ENCODE data around the gene HECTD1.

Gene HECTD1

DNA sequence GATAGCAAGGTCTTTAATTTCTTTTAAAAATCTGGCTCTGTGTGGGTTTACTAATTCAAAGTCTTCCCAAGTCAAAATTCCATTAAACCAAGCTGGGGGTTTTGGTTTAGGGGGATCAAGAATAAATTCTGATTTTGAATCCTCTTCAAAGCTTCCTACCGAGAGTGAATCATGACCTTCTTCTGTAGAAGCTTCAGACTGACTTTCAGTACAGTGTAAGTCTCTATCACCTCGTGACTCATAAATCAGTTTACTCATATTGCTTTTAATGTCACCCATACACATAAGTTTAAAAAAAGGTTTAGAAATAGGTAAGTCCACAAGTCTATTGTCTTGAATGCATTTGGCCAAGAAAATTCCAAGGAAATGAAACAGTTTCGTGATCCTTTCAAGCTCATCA lies 100.8 kb downstream of the HECTD1 start:
- H3K9me3 ChIP-seq (ENCODE audit: control insufficient read depth, insufficient read depth, low read depth, low read length), result no peaks in the 10 kb centered on the region
- no peak for TF ChIP-seq ZFP69B (tag by site-specific recombination; IDR thresholded peaks at IDR 0.05)
- TF ChIP-seq ZNF707 (tag by site-specific recombination; IDR thresholded peaks at IDR 0.05), result no peak
- no peak for TF ChIP-seq KLF16 (tag by site-specific recombination; IDR thresholded peaks at IDR 0.05)
- no peak for TF ChIP-seq ZNF214 (tag by site-specific recombination; IDR thresholded peaks at IDR 0.05; ENCODE audit: borderline replicate concordance)
- no peak for TF ChIP-seq MZF1 (tag by site-specific recombination; IDR thresholded peaks at IDR 0.05; ENCODE audit: borderline replicate concordance)
- TF ChIP-seq, protein P1, sequence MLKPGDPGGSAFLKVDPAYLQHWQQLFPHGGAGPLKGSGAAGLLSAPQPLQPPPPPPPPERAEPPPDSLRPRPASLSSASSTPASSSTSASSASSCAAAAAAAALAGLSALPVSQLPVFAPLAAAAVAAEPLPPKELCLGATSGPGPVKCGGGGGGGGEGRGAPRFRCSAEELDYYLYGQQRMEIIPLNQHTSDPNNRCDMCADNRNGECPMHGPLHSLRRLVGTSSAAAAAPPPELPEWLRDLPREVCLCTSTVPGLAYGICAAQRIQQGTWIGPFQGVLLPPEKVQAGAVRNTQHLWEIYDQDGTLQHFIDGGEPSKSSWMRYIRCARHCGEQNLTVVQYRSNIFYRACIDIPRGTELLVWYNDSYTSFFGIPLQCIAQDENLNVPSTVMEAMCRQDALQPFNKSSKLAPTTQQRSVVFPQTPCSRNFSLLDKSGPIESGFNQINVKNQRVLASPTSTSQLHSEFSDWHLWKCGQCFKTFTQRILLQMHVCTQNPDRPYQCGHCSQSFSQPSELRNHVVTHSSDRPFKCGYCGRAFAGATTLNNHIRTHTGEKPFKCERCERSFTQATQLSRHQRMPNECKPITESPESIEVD (tag by site-specific recombination; IDR thresholded peaks at IDR 0.05), result no peak
- TF ChIP-seq, protein P2, sequence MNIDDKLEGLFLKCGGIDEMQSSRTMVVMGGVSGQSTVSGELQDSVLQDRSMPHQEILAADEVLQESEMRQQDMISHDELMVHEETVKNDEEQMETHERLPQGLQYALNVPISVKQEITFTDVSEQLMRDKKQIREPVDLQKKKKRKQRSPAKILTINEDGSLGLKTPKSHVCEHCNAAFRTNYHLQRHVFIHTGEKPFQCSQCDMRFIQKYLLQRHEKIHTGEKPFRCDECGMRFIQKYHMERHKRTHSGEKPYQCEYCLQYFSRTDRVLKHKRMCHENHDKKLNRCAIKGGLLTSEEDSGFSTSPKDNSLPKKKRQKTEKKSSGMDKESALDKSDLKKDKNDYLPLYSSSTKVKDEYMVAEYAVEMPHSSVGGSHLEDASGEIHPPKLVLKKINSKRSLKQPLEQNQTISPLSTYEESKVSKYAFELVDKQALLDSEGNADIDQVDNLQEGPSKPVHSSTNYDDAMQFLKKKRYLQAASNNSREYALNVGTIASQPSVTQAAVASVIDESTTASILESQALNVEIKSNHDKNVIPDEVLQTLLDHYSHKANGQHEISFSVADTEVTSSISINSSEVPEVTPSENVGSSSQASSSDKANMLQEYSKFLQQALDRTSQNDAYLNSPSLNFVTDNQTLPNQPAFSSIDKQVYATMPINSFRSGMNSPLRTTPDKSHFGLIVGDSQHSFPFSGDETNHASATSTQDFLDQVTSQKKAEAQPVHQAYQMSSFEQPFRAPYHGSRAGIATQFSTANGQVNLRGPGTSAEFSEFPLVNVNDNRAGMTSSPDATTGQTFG (tag by site-specific recombination; IDR thresholded peaks at IDR 0.05; ENCODE audit: borderline replicate concordance), result no peak
- TF ChIP-seq ZBTB8A (tag by site-specific recombination; IDR thresholded peaks at IDR 0.05), result no peak
- TF ChIP-seq, protein P3, sequence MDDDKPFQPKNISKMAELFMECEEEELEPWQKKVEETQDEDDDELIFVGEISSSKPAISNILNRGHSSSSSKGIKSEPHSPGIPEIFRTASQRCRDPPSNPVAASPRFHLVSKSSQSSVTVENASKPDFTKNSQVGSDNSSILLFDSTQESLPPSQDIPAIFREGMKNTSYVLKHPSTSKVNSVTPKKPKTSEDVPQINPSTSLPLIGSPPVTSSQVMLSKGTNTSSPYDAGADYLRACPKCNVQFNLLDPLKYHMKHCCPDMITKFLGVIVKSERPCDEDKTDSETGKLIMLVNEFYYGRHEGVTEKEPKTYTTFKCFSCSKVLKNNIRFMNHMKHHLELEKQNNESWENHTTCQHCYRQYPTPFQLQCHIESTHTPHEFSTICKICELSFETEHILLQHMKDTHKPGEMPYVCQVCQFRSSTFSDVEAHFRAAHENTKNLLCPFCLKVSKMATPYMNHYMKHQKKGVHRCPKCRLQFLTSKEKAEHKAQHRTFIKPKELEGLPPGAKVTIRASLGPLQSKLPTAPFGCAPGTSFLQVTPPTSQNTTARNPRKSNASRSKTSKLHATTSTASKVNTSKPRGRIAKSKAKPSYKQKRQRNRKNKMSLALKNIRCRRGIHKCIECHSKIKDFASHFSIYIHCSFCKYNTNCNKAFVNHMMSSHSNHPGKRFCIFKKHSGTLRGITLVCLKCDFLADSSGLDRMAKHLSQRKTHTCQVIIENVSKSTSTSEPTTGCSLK (tag by site-specific recombination; IDR thresholded peaks at IDR 0.05), result no peak
- TF ChIP-seq RBAK (tag by site-specific recombination; IDR thresholded peaks at IDR 0.05), result no peak
- TF ChIP-seq ZNF311 (tag by site-specific recombination; IDR thresholded peaks at IDR 0.05; ENCODE audit: borderline replicate concordance), result no peak
- no peak for TF ChIP-seq GLIS1 (tag by site-specific recombination; IDR thresholded peaks at IDR 0.05)
- POLR2A ChIA-PET, result no interaction called here
- peaks cover 92 to 95% of the 10 kb centered on the region in 2 experiments for H3K36me3 ChIP-seq (ENCODE audit: control insufficient read depth in 2 of 2, insufficient read depth in 1 of 2, low read length in 2 of 2)
- no peaks in the 10 kb centered on the region for H3K4me1 ChIP-seq (ENCODE audit: control insufficient read depth, insufficient read depth, low read length)
- no peak overlapping the region for H3K27ac ChIP-seq (ENCODE audit: extremely low read depth, low read depth, low read length)
- H3K4me3 ChIP-seq (ENCODE audit: low read depth, low read length), result no peak overlapping the region
- CTCF ChIA-PET, result interaction anchor here (0.6 kb wide), 1 partner anchor 48 kb away, joined by 3 read pairs; no protein-coding TSS in a partner anchor

DNA sequence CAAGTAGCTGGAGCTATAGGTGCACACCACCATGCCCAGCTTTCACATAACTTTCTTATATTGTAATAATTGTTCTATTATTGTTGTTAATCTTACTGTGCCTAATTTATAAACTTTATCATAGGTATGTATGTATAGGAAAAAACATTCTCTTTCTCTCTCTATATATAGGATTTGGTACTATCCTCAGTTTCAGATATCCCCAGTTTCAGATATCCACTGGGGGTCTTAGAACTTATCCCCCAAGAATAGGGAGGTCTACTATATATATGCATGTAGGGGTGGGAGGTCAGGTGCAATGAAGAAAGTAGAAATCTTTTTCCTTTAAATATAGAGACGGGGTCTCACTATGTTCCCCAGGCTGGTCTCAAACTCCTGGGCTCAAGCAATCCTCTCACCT lies 110.5 kb downstream of the HECTD1 start:
- peaks cover 32 to 52% of the 10 kb centered on the region in 2 experiments for H3K36me3 ChIP-seq (ENCODE audit: control insufficient read depth in 2 of 2, insufficient read depth in 1 of 2, low read length in 2 of 2)
- no peaks in the 10 kb centered on the region for H3K9me3 ChIP-seq (ENCODE audit: control insufficient read depth, insufficient read depth, low read depth, low read length)
- ChIA-PET POLR2A (no interaction called here), CTCF (no interaction called here)
- no peak for TF ChIP-seq ZNF23 (tag by site-specific recombination; IDR thresholded peaks at IDR 0.05; ENCODE audit: borderline replicate concordance)
- no peak for TF ChIP-seq SCRT1 (tag by site-specific recombination; IDR thresholded peaks at IDR 0.05; ENCODE audit: borderline replicate concordance)
- TF ChIP-seq ZNF549 (tag by site-specific recombination; IDR thresholded peaks at IDR 0.05), result no peak
- TF ChIP-seq ZNF830 (tag by site-specific recombination; IDR thresholded peaks at IDR 0.05; ENCODE audit: low read depth), result no peak
- TF ChIP-seq KLF8 (tag by site-specific recombination; IDR thresholded peaks at IDR 0.05), result no peak
- TF ChIP-seq OVOL3 (tag by site-specific recombination; IDR thresholded peaks at IDR 0.05), result no peak
- TF ChIP-seq ZFP37 (tag by site-specific recombination; IDR thresholded peaks at IDR 0.05), result no peak
- no peak for TF ChIP-seq ZNF302 (tag by site-specific recombination; IDR thresholded peaks at IDR 0.05; ENCODE audit: low read depth)
- no peak for TF ChIP-seq ZNF140 (tag by site-specific recombination; IDR thresholded peaks at IDR 0.05)
- TF ChIP-seq ZNF747 (tag by site-specific recombination; IDR thresholded peaks at IDR 0.05), result no peak
- TF ChIP-seq, protein P4, sequence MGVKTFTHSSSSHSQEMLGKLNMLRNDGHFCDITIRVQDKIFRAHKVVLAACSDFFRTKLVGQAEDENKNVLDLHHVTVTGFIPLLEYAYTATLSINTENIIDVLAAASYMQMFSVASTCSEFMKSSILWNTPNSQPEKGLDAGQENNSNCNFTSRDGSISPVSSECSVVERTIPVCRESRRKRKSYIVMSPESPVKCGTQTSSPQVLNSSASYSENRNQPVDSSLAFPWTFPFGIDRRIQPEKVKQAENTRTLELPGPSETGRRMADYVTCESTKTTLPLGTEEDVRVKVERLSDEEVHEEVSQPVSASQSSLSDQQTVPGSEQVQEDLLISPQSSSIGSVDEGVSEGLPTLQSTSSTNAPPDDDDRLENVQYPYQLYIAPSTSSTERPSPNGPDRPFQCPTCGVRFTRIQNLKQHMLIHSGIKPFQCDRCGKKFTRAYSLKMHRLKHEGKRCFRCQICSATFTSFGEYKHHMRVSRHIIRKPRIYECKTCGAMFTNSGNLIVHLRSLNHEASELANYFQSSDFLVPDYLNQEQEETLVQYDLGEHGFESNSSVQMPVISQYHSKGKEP (tag by site-specific recombination; IDR thresholded peaks at IDR 0.05), result no peak
- TF ChIP-seq, protein P5, sequence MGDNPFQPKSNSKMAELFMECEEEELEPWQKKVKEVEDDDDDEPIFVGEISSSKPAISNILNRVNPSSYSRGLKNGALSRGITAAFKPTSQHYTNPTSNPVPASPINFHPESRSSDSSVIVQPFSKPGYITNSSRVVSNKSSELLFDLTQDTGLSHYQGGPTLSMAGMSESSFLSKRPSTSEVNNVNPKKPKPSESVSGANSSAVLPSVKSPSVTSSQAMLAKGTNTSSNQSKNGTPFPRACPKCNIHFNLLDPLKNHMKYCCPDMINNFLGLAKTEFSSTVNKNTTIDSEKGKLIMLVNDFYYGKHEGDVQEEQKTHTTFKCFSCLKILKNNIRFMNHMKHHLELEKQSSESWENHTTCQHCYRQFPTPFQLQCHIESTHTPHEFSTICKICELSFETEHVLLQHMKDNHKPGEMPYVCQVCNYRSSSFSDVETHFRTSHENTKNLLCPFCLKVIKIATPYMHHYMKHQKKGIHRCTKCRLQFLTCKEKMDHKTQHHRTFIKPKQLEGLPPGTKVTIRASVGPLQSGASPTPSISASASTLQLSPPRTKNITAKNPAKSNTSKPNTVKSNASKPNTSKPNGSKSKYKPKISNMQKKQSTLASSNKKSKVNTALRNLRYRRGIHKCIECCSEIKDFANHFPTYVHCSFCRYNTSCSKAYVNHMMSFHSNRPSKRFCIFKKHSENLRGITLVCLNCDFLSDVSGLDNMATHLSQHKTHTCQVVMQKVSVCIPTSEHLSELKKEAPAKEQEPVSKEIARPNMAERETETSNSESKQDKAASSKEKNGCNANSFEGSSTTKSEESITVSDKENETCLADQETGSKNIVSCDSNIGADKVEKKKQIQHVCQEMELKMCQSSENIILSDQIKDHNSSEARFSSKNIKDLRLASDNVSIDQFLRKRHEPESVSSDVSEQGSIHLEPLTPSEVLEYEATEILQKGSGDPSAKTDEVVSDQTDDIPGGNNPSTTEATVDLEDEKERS (tag by site-specific recombination; IDR thresholded peaks at IDR 0.05), result no peak
- H3K4me1 ChIP-seq (ENCODE audit: control insufficient read depth, insufficient read depth, low read length), result peaks cover 3% of the 10 kb centered on the region; the same call in 1 of the 2 replicates
- no peak overlapping the region for H3K27ac ChIP-seq (ENCODE audit: extremely low read depth, low read depth, low read length)
- H3K4me3 ChIP-seq (ENCODE audit: low read depth, low read length), result no peak overlapping the region
